Activated CD4-positive, alpha-beta T cell treated with anti-CD3 and anti-CD28 coated beads, Interleukin-2, amount 50 U/mL, for 1 hour (primary cell): ENCODE results near the gene ALPK3.

Experiments used
- DNase-seq: peaks from one replicate; pipeline ENCODE4 v3.0.0-alpha.2; 2020

ALPK3 gene

GRCh38 chr15:84798436-84798946, 18.7 kb upstream of the ALPK3 start:
- DNase-seq = no peak

GRCh38 chr15:84799511-84800187, 17.5 kb upstream of the ALPK3 start:
- no peak for DNase-seq

- DNase-seq = no peak
Measured at GRCh38 chr15:84800365-84800806, 16.8 kb upstream of the ALPK3 start.

GRCh38 chr15:84804005-84804900, 12.9 kb upstream of the ALPK3 start:
- no peak for DNase-seq

- DNase-seq = no peak
Measured at GRCh38 chr15:84805221-84805620, 11.9 kb upstream of the ALPK3 start.

GRCh38 chr15:84807228-84807627, 9.9 kb upstream of the ALPK3 start:
- DNase-seq = no peak

GRCh38 chr15:84810073-84810840, 6.9 kb upstream of the ALPK3 start:
- DNase-seq = no peak

GRCh38 chr15:84811151-84811550, 6.0 kb upstream of the ALPK3 start:
- DNase-seq = no peak

- no peak for DNase-seq
Measured at GRCh38 chr15:84811828-84812227, 5.3 kb upstream of the ALPK3 start.

- no peak for DNase-seq
Measured at GRCh38 chr15:84812842-84813241, 4.3 kb upstream of the ALPK3 start.

GRCh38 chr15:84813435-84813834, 3.7 kb upstream of the ALPK3 start:
- DNase-seq = no peak

- DNase-seq = no peak
Measured at GRCh38 chr15:84813931-84814330, 3.2 kb upstream of the ALPK3 start.

- DNase-seq = no peak
Measured at GRCh38 chr15:84814916-84815315, 2.2 kb upstream of the ALPK3 start.

- no peak for DNase-seq
Measured at GRCh38 chr15:84817466-84818081, 418 bp downstream of the ALPK3 start.

GRCh38 chr15:84818261-84819131, 1.3 kb downstream of the ALPK3 start:
- no peak for DNase-seq

- no peak for DNase-seq
Measured at GRCh38 chr15:84819291-84819768, 2.2 kb downstream of the ALPK3 start.

- DNase-seq = no peak
Measured at GRCh38 chr15:84819791-84820190, 2.6 kb downstream of the ALPK3 start.

GRCh38 chr15:84821501-84822021, 4.4 kb downstream of the ALPK3 start:
- no peak for DNase-seq

GRCh38 chr15:84822653-84823281, 5.6 kb downstream of the ALPK3 start:
- no peak for DNase-seq

- DNase-seq = no peak
Measured at GRCh38 chr15:84823282-84823878, 6.2 kb downstream of the ALPK3 start.
